ENCODE results near the gene PPTC7. TPM values are rescaled to one million over a fixed set of nuclear protein-coding genes. Genes with fewer than 3 reads are reported as not detected.

The PPTC7 gene
- total and polyA plus RNA-seq, 2 of the 13 experiments (the other 11 are each of a cell fraction or from before 2014, with no cell fraction given) = 4.8 to 12.3 TPM

DNA sequence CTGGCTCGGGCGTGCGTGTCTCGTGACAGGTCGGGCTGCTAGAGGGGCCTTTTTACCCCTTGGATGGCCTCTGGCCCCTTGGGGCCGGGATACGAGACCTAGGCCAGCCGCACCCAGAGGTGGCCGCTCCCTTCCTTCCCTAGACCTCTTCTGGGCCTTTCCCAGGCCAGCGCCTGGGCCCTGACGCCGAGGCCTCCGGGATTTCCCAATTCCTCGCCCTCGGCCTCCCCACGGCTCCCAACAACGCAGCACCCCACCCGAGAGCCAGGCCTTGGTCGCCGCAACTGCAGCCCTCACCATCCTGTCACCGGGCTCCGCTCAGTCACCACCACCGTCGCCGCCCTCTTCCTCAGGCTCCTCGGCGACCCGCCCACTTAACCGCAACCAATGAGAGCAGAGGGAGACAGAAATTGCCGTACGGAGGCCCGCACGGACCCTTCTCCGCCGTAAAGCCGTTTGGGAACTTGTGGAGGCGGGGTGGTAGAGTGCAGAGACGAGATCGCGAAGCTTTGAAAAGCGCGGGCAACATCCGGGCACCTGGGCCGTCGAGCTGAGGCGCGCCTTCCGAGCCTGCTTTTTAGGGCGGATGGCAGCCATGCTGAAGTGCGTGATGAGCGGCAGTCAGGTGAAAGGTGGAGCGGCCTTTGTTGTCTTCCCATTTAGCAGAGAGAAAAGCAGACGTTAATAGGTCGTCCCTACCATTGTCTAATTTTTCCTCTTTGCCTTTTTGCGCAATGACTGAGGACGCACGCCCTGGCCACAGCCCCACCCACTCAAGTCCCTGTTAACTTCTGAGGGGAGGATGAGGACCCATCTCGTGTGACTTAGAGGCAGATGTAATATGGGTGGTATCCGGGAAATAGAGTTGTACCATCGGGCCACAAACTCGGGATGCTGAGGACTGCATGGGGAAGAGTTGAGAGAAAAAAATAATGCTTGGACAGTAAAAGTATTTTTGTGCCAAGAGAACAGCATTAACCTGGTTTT, 81.1 kb downstream of the PPTC7 start, which contains the start of the genes RAD9B and VPS29 (continued):
- TF ChIP-seq, protein P1, sequence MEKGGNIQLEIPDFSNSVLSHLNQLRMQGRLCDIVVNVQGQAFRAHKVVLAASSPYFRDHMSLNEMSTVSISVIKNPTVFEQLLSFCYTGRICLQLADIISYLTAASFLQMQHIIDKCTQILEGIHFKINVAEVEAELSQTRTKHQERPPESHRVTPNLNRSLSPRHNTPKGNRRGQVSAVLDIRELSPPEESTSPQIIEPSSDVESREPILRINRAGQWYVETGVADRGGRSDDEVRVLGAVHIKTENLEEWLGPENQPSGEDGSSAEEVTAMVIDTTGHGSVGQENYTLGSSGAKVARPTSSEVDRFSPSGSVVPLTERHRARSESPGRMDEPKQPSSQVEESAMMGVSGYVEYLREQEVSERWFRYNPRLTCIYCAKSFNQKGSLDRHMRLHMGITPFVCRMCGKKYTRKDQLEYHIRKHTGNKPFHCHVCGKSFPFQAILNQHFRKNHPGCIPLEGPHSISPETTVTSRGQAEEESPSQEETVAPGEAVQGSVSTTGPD (CRISPR knock-in tag; IDR thresholded peaks at IDR 0.05) = peak; percentile 74; the same call in 1 of the 2 replicates
- TF ChIP-seq, protein P2, sequence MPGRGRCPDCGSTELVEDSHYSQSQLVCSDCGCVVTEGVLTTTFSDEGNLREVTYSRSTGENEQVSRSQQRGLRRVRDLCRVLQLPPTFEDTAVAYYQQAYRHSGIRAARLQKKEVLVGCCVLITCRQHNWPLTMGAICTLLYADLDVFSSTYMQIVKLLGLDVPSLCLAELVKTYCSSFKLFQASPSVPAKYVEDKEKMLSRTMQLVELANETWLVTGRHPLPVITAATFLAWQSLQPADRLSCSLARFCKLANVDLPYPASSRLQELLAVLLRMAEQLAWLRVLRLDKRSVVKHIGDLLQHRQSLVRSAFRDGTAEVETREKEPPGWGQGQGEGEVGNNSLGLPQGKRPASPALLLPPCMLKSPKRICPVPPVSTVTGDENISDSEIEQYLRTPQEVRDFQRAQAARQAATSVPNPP (CRISPR knock-in tag; IDR thresholded peaks at IDR 0.05) = peak; percentile 99
- TF ChIP-seq, protein P3, sequence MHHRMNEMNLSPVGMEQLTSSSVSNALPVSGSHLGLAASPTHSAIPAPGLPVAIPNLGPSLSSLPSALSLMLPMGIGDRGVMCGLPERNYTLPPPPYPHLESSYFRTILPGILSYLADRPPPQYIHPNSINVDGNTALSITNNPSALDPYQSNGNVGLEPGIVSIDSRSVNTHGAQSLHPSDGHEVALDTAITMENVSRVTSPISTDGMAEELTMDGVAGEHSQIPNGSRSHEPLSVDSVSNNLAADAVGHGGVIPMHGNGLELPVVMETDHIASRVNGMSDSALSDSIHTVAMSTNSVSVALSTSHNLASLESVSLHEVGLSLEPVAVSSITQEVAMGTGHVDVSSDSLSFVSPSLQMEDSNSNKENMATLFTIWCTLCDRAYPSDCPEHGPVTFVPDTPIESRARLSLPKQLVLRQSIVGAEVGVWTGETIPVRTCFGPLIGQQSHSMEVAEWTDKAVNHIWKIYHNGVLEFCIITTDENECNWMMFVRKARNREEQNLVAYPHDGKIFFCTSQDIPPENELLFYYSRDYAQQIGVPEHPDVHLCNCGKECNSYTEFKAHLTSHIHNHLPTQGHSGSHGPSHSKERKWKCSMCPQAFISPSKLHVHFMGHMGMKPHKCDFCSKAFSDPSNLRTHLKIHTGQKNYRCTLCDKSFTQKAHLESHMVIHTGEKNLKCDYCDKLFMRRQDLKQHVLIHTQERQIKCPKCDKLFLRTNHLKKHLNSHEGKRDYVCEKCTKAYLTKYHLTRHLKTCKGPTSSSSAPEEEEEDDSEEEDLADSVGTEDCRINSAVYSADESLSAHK (CRISPR knock-in tag; IDR thresholded peaks at IDR 0.05; ENCODE audit: borderline replicate concordance) = 0 out of 2 replicates have a peak, but pooled peaks have one; percentile 36
- peak; percentile 99 for TF ChIP-seq NKX3-1 (CRISPR knock-in tag; IDR thresholded peaks at IDR 0.05)
- TF ChIP-seq HMG20A (CRISPR knock-in tag; IDR thresholded peaks at IDR 0.05; ENCODE audit: borderline replicate concordance) = no peak
- no peak for TF ChIP-seq HNRNPH1 (optimal IDR thresholded peaks at IDR 0.05; ENCODE audit: low read depth, low read length)
- no peak for TF ChIP-seq KAT2B (IDR thresholded peaks at IDR 0.05; ENCODE audit: borderline replicate concordance, low read depth, low read length)
- peak; percentile 82; the same call in 1 of the 2 replicates for TF ChIP-seq MEIS1 (CRISPR knock-in tag; IDR thresholded peaks at IDR 0.05; ENCODE audit: borderline replicate concordance)
- peak; percentile 97 for TF ChIP-seq SAP130 (CRISPR knock-in tag; IDR thresholded peaks at IDR 0.05; ENCODE audit: low read depth)
- peak; percentile 86; the same call in 1 of the 2 replicates for TF ChIP-seq SP140L (CRISPR knock-in tag; IDR thresholded peaks at IDR 0.05; ENCODE audit: borderline replicate concordance)
- TF ChIP-seq, protein P4, sequence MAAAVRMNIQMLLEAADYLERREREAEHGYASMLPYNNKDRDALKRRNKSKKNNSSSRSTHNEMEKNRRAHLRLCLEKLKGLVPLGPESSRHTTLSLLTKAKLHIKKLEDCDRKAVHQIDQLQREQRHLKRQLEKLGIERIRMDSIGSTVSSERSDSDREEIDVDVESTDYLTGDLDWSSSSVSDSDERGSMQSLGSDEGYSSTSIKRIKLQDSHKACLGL (CRISPR knock-in tag; IDR thresholded peaks at IDR 0.05) = peak; percentile 85
- TF ChIP-seq, protein P5, sequence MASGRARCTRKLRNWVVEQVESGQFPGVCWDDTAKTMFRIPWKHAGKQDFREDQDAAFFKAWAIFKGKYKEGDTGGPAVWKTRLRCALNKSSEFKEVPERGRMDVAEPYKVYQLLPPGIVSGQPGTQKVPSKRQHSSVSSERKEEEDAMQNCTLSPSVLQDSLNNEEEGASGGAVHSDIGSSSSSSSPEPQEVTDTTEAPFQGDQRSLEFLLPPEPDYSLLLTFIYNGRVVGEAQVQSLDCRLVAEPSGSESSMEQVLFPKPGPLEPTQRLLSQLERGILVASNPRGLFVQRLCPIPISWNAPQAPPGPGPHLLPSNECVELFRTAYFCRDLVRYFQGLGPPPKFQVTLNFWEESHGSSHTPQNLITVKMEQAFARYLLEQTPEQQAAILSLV (CRISPR knock-in tag; IDR thresholded peaks at IDR 0.05; ENCODE audit: borderline replicate concordance) = peak; percentile 69; the same call in 1 of the 2 replicates
- peak; percentile 78; the same call in 1 of the 2 replicates for TF ChIP-seq ZFAT (CRISPR knock-in tag; conservative IDR thresholded peaks at IDR 0.05)
- TF ChIP-seq, protein P6, sequence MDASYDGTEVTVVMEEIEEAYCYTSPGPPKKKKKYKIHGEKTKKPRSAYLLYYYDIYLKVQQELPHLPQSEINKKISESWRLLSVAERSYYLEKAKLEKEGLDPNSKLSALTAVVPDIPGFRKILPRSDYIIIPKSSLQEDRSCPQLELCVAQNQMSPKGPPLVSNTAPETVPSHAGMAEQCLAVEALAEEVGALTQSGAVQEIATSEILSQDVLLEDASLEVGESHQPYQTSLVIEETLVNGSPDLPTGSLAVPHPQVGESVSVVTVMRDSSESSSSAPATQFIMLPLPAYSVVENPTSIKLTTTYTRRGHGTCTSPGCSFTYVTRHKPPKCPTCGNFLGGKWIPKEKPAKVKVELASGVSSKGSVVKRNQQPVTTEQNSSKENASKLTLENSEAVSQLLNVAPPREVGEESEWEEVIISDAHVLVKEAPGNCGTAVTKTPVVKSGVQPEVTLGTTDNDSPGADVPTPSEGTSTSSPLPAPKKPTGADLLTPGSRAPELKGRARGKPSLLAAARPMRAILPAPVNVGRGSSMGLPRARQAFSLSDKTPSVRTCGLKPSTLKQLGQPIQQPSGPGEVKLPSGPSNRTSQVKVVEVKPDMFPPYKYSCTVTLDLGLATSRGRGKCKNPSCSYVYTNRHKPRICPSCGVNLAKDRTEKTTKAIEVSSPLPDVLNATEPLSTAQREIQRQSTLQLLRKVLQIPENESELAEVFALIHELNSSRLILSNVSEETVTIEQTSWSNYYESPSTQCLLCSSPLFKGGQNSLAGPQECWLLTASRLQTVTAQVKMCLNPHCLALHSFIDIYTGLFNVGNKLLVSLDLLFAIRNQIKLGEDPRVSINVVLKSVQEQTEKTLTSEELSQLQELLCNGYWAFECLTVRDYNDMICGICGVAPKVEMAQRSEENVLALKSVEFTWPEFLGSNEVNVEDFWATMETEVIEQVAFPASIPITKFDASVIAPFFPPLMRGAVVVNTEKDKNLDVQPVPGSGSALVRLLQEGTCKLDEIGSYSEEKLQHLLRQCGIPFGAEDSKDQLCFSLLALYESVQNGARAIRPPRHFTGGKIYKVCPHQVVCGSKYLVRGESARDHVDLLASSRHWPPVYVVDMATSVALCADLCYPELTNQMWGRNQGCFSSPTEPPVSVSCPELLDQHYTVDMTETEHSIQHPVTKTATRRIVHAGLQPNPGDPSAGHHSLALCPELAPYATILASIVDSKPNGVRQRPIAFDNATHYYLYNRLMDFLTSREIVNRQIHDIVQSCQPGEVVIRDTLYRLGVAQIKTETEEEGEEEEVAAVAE (CRISPR knock-in tag; IDR thresholded peaks at IDR 0.05; ENCODE audit: borderline replicate concordance) = peak; percentile 81; the same call in 1 of the 2 replicates
- peak; percentile 99 for TF ChIP-seq CCDC6 (CRISPR knock-in tag; IDR thresholded peaks at IDR 0.05)
- TF ChIP-seq ZFX (CRISPR knock-in tag; IDR thresholded peaks at IDR 0.05; ENCODE audit: low read depth) = peak; percentile 99
